Upper lobe of right lung (tissue), 1 donor: ENCODE measurements around the gene GAL3ST2. TPM values are rescaled to one million over a fixed set of nuclear protein-coding genes. Genes with fewer than 3 reads are reported as not detected.
"Not testable (repeated sequence)": the region's sequence is repeated elsewhere in the genome, so short reads cannot be mapped to it uniquely, and the experiment has no call there.

Experiments
- ATAC-seq: fragments of 200-7000 bp; cut with Tn5 transposase; one replicate; pipeline ENCODE4 v1.9.1; 2020; ENCODE audit warnings: mild to moderate bottlenecking, moderate library complexity
- DNase-seq: peaks from one replicate; pipeline ENCODE4 v3.0.0-alpha.2; 2020
- H3K27ac ChIP-seq: fragments of 200-600 bp; one replicate; pipeline ENCODE4 v1.8.0; 2022
- H3K27me3 ChIP-seq: fragments of 200-600 bp; one replicate; pipeline ENCODE4 v1.8.0; 2022; ENCODE audit warnings: mild to moderate bottlenecking
- H3K36me3 ChIP-seq: fragments of 200-600 bp; one replicate; pipeline ENCODE4 v1.8.0; 2022
- H3K4me1 ChIP-seq: fragments of 200-600 bp; one replicate; pipeline ENCODE4 v1.8.0; 2022
- H3K4me3 ChIP-seq: fragments of 200-600 bp; one replicate; pipeline ENCODE4 v1.8.0; 2022; ENCODE audit warnings: mild to moderate bottlenecking
- H3K9me3 ChIP-seq: fragments of 200-600 bp; one replicate; pipeline ENCODE4 v1.8.0; 2022
- CTCF ChIP-seq: fragments of 200-600 bp; IDR thresholded peaks from one replicate; pipeline ENCODE4 v1.8.0; 2022; ENCODE audit warnings: antibody characterized with exemption
- intact Hi-C: fragments of 100-400 bp; cut with DNase I; formaldehyde crosslinking; loops from one replicate; pipeline ENCODE4 v1.11.0; 2022
- total RNA-seq: library from RNA; stranded (reverse); fragmentation: NEBNext Ultra II Directional; extraction: Animal tissue kit (Norgen Biotek cat#: 25700); gene quantifications from one replicate; pipeline ENCODE4 v1.2.1, GENCODE V29; 2021
- donor health status: DM: no; HTN: yes; CAD: no; lungs with severe emphysema.

Gene GAL3ST2
- total RNA-seq, 1 donor from 2014 or later: not detected

- H3K27me3 ChIP-seq: peaks cover 5% of the 10 kb centered on the region
- H3K4me1 ChIP-seq: no peaks in the 10 kb centered on the region
- intact Hi-C loops: no loop called here
- TF ChIP-seq CTCF: no peak
- no peaks in the 10 kb centered on the region for H3K36me3 ChIP-seq
- H3K9me3 ChIP-seq: no peaks in the 10 kb centered on the region
- no peak for DNase-seq
- no peak overlapping the region for H3K4me3 ChIP-seq
- no peak overlapping the region for H3K27ac ChIP-seq
- peak; percentile 5 for ATAC-seq
Measured at GRCh38 chr2:241821460-241822263, 45.0 kb downstream of the GAL3ST2 start.

GRCh38 chr2:241822264-241822623 lies 45.6 kb downstream of the GAL3ST2 start:
- intact Hi-C loops: no loop called here
- peaks cover 2% of the 10 kb centered on the region for H3K9me3 ChIP-seq
- ATAC-seq (no peak), DNase-seq (no peak)
- no peak for TF ChIP-seq CTCF
- H3K36me3 ChIP-seq: no peaks in the 10 kb centered on the region
- peaks cover 10% of the 10 kb centered on the region for H3K27me3 ChIP-seq
- H3K4me3 ChIP-seq: no peak overlapping the region
- no peaks in the 10 kb centered on the region for H3K4me1 ChIP-seq
- no peak overlapping the region for H3K27ac ChIP-seq

- intact Hi-C loops, H3K9me3 ChIP-seq, H3K36me3 ChIP-seq, ATAC-seq, H3K4me3 ChIP-seq, H3K4me1 ChIP-seq, H3K27ac ChIP-seq: not testable (repeated sequence)
- peaks cover 10% of the 10 kb centered on the region for H3K27me3 ChIP-seq
- peak; percentile 57 for DNase-seq
Measured at GRCh38 chr2:241823531-241824437, 47.2 kb downstream of the GAL3ST2 start.

- Histone ChIP-seq H3K27ac (no peak overlapping the region), H3K9me3 (peaks cover 7% of the 10 kb centered on the region), H3K36me3 (no peaks in the 10 kb centered on the region), H3K4me1 (no peaks in the 10 kb centered on the region), H3K4me3 (no peak overlapping the region), H3K27me3 (peaks cover 7% of the 10 kb centered on the region)
- no peak for DNase-seq
- ATAC-seq: no peak
- TF ChIP-seq CTCF: no peak
- intact Hi-C loops: no loop called here
Measured at GRCh38 chr2:241827394-241827793, 50.8 kb downstream of the GAL3ST2 start.

- TF ChIP-seq CTCF: no peak
- Histone ChIP-seq H3K9me3 (no peaks in the 10 kb centered on the region), H3K27ac (no peak overlapping the region), H3K4me1 (no peaks in the 10 kb centered on the region), H3K36me3 (no peaks in the 10 kb centered on the region), H3K27me3 (peaks cover 7% of the 10 kb centered on the region), H3K4me3 (no peak overlapping the region)
- intact Hi-C loops: no loop called here
- DNase-seq (no peak), ATAC-seq (no peak)
Measured at GRCh38 chr2:241833101-241833663, 56.6 kb downstream of the GAL3ST2 start.

GRCh38 chr2:241833756-241834526 lies 57.3 kb downstream of the GAL3ST2 start:
- H3K4me1 ChIP-seq, H3K9me3 ChIP-seq, intact Hi-C loops, H3K36me3 ChIP-seq, H3K4me3 ChIP-seq, DNase-seq, H3K27ac ChIP-seq, H3K27me3 ChIP-seq, ATAC-seq: not testable (repeated sequence)
